Measurements from ENCODE around the gene PRRT3.
"Not testable (repeated sequence)": the region's sequence is repeated elsewhere in the genome, so short reads cannot be mapped to it uniquely, and the experiment has no call there.

DNA sequence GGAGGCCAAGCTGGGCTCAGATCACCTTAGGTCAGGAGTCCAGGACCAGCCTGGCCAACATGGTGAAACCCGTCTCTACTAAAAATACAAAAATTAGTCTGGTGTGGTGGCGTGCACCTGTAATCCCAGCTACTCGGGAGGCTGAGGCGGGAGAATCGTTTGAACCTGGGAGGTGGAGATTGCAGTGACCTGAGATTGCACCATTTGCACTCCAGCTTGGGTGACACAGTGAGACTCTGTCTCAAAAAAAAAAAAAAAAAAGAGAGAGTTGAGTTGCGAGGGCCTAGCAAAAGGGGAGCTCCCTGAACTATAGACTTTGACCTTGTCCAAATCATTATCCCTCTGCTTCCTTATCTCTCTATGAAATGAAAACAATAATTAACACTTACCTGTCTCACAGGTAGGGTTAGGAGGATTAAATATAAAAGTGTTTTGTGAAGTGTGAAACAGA lies 51.2 kb downstream of the PRRT3 start:
- TF ChIP-seq, protein P1, sequence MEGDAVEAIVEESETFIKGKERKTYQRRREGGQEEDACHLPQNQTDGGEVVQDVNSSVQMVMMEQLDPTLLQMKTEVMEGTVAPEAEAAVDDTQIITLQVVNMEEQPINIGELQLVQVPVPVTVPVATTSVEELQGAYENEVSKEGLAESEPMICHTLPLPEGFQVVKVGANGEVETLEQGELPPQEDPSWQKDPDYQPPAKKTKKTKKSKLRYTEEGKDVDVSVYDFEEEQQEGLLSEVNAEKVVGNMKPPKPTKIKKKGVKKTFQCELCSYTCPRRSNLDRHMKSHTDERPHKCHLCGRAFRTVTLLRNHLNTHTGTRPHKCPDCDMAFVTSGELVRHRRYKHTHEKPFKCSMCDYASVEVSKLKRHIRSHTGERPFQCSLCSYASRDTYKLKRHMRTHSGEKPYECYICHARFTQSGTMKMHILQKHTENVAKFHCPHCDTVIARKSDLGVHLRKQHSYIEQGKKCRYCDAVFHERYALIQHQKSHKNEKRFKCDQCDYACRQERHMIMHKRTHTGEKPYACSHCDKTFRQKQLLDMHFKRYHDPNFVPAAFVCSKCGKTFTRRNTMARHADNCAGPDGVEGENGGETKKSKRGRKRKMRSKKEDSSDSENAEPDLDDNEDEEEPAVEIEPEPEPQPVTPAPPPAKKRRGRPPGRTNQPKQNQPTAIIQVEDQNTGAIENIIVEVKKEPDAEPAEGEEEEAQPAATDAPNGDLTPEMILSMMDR (conservative IDR thresholded peaks at IDR 0.05; ENCODE audit: low read depth in 2 of 2), result not testable (repeated sequence)
- TF ChIP-seq POLR2AphosphoS5 (IDR thresholded peaks at IDR 0.05; ENCODE audit: low read depth); EZH2phosphoT487 (IDR thresholded peaks at IDR 0.05; ENCODE audit: unreplicated experiment); EZH2 (IDR thresholded peaks at IDR 0.05; ENCODE audit: low read depth, unreplicated experiment): not testable (repeated sequence)
- TF ChIP-seq, protein P2, sequence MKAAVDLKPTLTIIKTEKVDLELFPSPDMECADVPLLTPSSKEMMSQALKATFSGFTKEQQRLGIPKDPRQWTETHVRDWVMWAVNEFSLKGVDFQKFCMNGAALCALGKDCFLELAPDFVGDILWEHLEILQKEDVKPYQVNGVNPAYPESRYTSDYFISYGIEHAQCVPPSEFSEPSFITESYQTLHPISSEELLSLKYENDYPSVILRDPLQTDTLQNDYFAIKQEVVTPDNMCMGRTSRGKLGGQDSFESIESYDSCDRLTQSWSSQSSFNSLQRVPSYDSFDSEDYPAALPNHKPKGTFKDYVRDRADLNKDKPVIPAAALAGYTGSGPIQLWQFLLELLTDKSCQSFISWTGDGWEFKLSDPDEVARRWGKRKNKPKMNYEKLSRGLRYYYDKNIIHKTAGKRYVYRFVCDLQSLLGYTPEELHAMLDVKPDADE (IDR thresholded peaks at IDR 0.05), result not testable (repeated sequence)
